HepG2 (cell line): ENCODE data around the gene S100A8.

ENCODE experiments used
- NFRKB ChIP-seq: fragments of 450-650 bp; IDR thresholded peaks from 2 replicates; pipeline ENCODE4 v1.6.1; 2017
- TAF15 ChIP-seq: fragments of 200-400 bp; formaldehyde crosslinking; IDR thresholded peaks from one replicate; pipeline ENCODE4 v1.6.1; 2018; ENCODE audit warnings: mild to moderate bottlenecking, low read depth, low read length; ENCODE audit not compliant: poor library complexity, severe bottlenecking
- ZBTB4 ChIP-seq: sonication (generic); formaldehyde crosslinking; IDR thresholded peaks from 2 replicates; pipeline ENCODE4 v1.4.0; 2020; ENCODE audit warnings: missing genetic modification reagents, mild to moderate bottlenecking, borderline replicate concordance

- TF ChIP-seq NFRKB (no peak), TAF15 (no peak), ZBTB4 (CRISPR knock-in tag) (no peak)
Observed at GRCh38 chr1:153393926-153394325, 3.1 kb upstream of the S100A8 start.
